Right cardiac atrium (tissue), 5 donors: ENCODE results near the gene DHX58. TPM values are rescaled to one million over a fixed set of nuclear protein-coding genes. Genes with fewer than 3 reads are reported as not detected.

ENCODE experiments used
- ATAC-seq, 2 donors: fragments of 200-7000 bp; cut with Tn5 transposase; one replicate each; pipeline versions ENCODE4 v1.8.0 to v1.9.1; 2020; ENCODE audit warnings: moderate library complexity in 2 of 2, mild to moderate bottlenecking in 1 of 2
- DNase-seq, 3 donors: peaks; one replicate each; pipeline ENCODE4 v3.0.0-alpha.2; 2020
- H3K27ac ChIP-seq: one replicate; pipeline ENCODE4 v1.5.1; 2013; ENCODE audit warnings: mild to moderate bottlenecking, low read length, control low read depth, moderate library complexity
- H3K27me3 ChIP-seq: one replicate; pipeline ENCODE4 v1.6.1; 2013; ENCODE audit not compliant: control insufficient read depth, insufficient read depth
- H3K4me1 ChIP-seq: one replicate; pipeline ENCODE4 v1.6.1; 2013; ENCODE audit warnings: low read length; ENCODE audit not compliant: control insufficient read depth, insufficient read depth
- H3K4me3 ChIP-seq: one replicate; pipeline ENCODE4 v1.5.1; 2013; ENCODE audit warnings: low read length, control low read depth
- H3K9me3 ChIP-seq: one replicate; pipeline ENCODE4 v1.6.1; 2013; ENCODE audit warnings: low read length; ENCODE audit not compliant: control insufficient read depth
- WGBS: extraction: QIAGEN DNeasy Blood & Tissue Kit; methylation state at CpG from one replicate; pipeline ENCODE4 v1.1.7; 2013; 5-methylcytosine and 5-hydroxymethylcytosine counted together
- intact Hi-C, 4 donors: fragments of 100-400 bp; cut with DNase I; formaldehyde crosslinking; loops; one replicate each; pipeline versions ENCODE4 v1.11.0 to v1.14.0; 2022 to 2023
- polyA plus RNA-seq: library from polyadenylated mRNA; stranded (reverse); fragments of 200-250 nt; gene quantifications from one replicate; pipeline ENCODE4 v1.2.3, GENCODE V29; 2013
- total RNA-seq, 4 donors: library from RNA; stranded (reverse); fragmentation: NEBNext Ultra II Directional; extraction: Animal tissue kit (Norgen Biotek cat#: 25700); gene quantifications; one replicate each; pipeline ENCODE4 v1.2.1, GENCODE V29; 2021
- donor health status: healthy with polysubstance abuse.
- donor health status: DM: no; HTN: yes; CAD: no.
- donor health status: DM: no; HTN: no; CAD: no.
- donor health status: DM: no; HTN: yes; CAD: no; lungs with severe emphysema.
- donor health status: DM: yes; HTN: yes; CAD: no.

Gene DHX58
- total and polyA plus RNA-seq, 5 donors, result 5.4 to 8.0 (median 6.5) TPM

DNA sequence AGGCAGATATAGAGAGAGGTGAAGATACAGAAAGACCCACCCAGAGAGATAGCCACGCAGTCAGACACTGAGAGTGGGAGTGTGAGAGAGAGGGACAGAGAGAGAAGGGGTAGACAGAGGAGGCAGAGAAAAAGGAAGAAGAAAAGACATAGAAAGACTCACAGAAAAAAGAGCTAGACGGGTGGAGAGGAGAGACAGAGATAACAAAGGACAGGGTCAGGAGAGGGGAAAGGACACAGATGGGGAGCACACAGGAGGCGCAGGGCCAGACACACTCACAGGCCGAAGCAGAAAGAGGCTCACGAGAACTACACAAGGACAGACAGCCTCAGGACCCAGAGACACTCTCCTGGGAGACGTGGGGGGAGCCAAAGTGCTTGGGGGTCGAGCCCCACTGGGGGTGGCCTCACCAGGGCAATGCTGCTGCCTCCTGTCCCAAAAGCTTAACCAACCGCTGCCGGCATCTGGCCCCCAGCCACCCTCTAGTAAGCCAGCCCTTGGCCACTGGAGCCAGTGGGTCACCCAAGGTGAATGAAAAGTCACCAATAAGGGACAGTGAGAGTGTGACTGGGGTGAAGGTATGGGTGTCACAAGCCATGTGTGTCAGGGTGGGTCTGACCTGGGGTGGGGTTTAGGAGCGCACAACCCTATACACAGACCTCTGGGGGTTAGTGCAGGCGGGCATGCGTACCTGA, 18.0 kb downstream of the DHX58 start:
- Histone ChIP-seq H3K27me3 (no peaks in the 10 kb centered on the region), H3K4me1 (no peaks in the 10 kb centered on the region), H3K9me3 (no peaks in the 10 kb centered on the region), H3K27ac (no peak overlapping the region), H3K4me3 (no peak overlapping the region)
- DNase-seq, result no peak
- WGBS, result 83% methylated on average over 12 of the region's 12 CpGs
- ATAC-seq, result no peak
- intact Hi-C loops, result no loop called here

DNA sequence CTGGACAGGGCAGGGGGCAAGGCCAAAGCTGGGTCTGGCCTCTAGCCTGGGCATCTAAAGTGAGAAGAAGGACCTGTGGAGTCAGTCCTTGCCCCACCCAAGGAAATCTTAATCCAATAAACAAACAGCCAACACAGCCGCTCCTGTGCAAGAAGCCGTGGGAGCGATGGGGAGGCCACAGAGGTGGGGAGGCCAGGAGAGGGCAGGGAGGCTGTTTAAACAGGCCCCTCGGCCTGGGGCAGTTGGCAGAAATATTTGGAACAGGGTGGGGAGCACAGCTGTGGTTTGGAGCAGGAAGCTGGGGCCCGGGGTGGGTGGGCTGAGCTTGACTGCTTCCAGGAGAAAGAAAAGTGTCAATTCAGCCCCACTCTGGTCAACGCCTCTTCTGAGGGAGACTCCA, 19.6 kb downstream of the DHX58 start:
- ATAC-seq, result no peak
- H3K27me3 ChIP-seq, result no peaks in the 10 kb centered on the region
- 63% methylated on average over 6 of the region's 6 CpGs for WGBS
- H3K27ac ChIP-seq, result no peak overlapping the region
- intact Hi-C loops, result no loop called here
- no peaks in the 10 kb centered on the region for H3K9me3 ChIP-seq
- H3K4me1 ChIP-seq, result no peaks in the 10 kb centered on the region
- peak in 1 of 3 donors; percentile 32 for DNase-seq
- no peak overlapping the region for H3K4me3 ChIP-seq

DNA sequence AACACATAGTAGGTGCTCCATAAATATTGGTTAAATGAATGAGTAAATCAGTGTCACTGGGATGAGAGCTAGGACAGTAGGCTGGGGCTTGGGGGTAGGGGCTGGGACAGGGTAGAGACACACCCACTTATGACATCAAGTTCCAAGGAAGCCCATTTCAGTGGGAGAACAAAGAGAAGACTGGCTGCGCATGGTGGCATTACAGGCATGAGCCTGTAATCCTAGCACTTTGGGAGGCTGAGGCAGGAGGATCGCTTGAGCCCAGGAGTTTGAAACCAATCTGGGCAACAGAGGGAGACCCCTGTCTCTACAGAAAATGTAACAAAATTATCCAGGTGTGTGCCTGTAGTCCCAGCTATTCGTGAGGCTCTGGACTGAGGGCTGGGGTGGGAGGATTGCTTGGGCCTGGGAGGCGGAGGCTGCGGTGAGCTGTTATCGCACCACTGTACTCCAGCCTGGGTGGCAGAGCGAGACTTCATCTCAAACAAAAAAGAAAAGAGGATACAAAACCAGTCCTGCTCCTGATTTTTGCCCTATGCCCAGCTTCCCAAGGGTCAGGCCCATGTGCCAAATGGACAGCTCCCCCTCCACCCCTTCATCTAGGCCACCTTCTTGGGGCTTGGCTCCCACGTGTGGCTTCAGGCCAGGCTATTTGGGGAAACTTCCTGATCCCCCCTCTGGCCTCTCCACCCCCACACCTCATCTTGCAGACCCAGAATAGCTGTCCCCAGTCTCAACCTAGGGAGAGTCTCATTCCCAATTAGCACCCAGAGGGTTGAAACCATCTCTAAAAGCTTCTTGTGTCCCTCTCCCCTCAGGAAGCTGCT, 21.3 kb downstream of the DHX58 start:
- no peak for ATAC-seq
- Histone ChIP-seq H3K27me3 (no peaks in the 10 kb centered on the region), H3K4me1 (no peaks in the 10 kb centered on the region), H3K4me3 (no peak overlapping the region), H3K27ac (no peak overlapping the region), H3K9me3 (no peaks in the 10 kb centered on the region)
- DNase-seq, result no peak
- intact Hi-C loops, result no loop called here
- 86% methylated on average over 8 of the region's 8 CpGs for WGBS

DNA sequence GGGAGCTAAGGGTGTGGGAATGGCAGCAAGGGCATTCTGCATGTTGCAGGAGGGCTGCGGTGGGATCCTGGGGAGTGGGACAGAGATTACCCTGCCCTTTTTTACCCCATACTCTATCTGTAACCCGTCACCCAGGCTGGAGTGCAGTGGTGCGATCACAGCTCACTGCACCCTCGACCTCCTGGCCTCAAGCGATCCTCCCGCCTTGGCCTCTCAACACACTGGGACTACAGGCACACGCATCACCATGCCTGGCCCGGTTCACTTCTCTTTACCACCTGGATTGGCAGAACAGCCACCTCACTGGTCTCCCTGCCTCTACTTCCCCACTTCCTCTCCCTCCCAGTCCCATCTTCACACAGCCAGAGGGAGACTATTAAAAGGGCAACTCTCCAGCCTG, 23.8 kb downstream of the DHX58 start:
- DNase-seq (no peak), ATAC-seq (no peak)
- Histone ChIP-seq H3K9me3 (no peaks in the 10 kb centered on the region), H3K27ac (no peak overlapping the region), H3K4me1 (no peaks in the 10 kb centered on the region), H3K27me3 (no peaks in the 10 kb centered on the region), H3K4me3 (no peak overlapping the region)
- intact Hi-C loops, result no loop called here
- 91% methylated on average over 8 of the region's 8 CpGs for WGBS

GRCh38 chr17:42087736-42088705, 24.5 kb downstream of the DHX58 start:
- Histone ChIP-seq H3K4me1 (no peaks in the 10 kb centered on the region), H3K9me3 (no peaks in the 10 kb centered on the region), H3K4me3 (no peak overlapping the region), H3K27ac (no peak overlapping the region), H3K27me3 (no peaks in the 10 kb centered on the region)
- ATAC-seq (no peak), DNase-seq (no peak)
- intact Hi-C loops, result no loop called here
- 60% methylated on average over 20 of the region's 20 CpGs for WGBS

- 76% methylated on average over 7 of the region's 7 CpGs for WGBS
- H3K4me1 ChIP-seq, result no peaks in the 10 kb centered on the region
- intact Hi-C loops, result no loop called here
Observed at GRCh38 chr17:42087042-42087701, 25.3 kb downstream of the DHX58 start.

GRCh38 chr17:42081516-42082129, 30.9 kb downstream of the DHX58 start:
- intact Hi-C loops, result no loop called here

More at GRCh38 chr17:42087042-42087701, 25.3 kb downstream of the DHX58 start:
- Histone ChIP-seq H3K27ac (no peak overlapping the region), H3K4me3 (no peak overlapping the region), H3K27me3 (no peaks in the 10 kb centered on the region), H3K9me3 (no peaks in the 10 kb centered on the region)
- no peak for DNase-seq
- ATAC-seq, result no peak

GRCh38 chr17:42079541-42079940, 33.0 kb downstream of the DHX58 start:
- ATAC-seq, result no peak
- DNase-seq, result no peak
- WGBS, result 59% methylated on average over 2 of the region's 2 CpGs
- intact Hi-C loops, result no loop called here
- no peak overlapping the region for H3K4me3 ChIP-seq
- no peak overlapping the region for H3K27ac ChIP-seq
- H3K27me3 ChIP-seq, result no peaks in the 10 kb centered on the region
- H3K9me3 ChIP-seq, result no peaks in the 10 kb centered on the region
- peaks cover 2% of the 10 kb centered on the region for H3K4me1 ChIP-seq

More at GRCh38 chr17:42081516-42082129, 30.9 kb downstream of the DHX58 start:
- ATAC-seq (no peak), DNase-seq (no peak)
- H3K4me3 ChIP-seq, result no peak overlapping the region
- H3K4me1 ChIP-seq, result peaks cover 2% of the 10 kb centered on the region
- no peaks in the 10 kb centered on the region for H3K9me3 ChIP-seq
- no peak overlapping the region for H3K27ac ChIP-seq
- no peaks in the 10 kb centered on the region for H3K27me3 ChIP-seq
- WGBS, result 85% methylated on average over 9 of the region's 9 CpGs

DNA sequence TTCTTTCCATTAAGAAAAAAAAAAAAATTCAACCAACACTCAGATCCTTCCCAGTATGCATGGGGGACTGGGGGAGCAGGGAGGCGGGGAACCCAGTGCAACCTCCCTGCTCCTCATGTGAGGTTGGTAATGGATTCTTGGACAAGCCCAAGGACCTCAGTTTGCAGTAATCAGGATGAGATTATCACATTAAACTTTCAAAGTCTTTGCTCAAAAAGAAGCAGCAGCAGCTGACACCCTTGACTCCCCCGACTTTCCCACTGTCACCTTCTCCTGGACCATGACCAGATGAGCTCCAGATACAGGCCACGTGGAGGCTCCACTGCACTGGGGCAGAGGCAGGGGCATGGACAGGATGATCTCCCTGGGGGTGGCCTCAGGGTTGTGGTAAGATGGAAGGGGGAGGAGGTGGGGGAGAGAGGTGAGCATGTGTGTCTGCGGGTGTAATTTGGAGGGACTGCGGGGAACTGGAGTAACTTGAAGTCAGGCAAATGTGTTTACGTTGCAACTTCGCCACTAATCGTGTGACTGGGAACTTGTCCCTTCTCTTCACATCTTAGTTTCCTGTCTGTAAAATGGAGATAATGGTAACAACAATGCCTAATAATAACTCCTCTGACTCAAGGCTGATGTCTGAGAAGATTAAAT, 34.0 kb downstream of the DHX58 start:
- H3K27me3 ChIP-seq, result no peaks in the 10 kb centered on the region
- H3K4me1 ChIP-seq, result peaks cover 2% of the 10 kb centered on the region
- H3K27ac ChIP-seq, result no peak overlapping the region
- H3K9me3 ChIP-seq, result no peaks in the 10 kb centered on the region
- intact Hi-C loops, result no loop called here
- no peak overlapping the region for H3K4me3 ChIP-seq
- DNase-seq (no peak), ATAC-seq (no peak)
- WGBS, result 45% methylated on average over 8 of the region's 8 CpGs

DNA sequence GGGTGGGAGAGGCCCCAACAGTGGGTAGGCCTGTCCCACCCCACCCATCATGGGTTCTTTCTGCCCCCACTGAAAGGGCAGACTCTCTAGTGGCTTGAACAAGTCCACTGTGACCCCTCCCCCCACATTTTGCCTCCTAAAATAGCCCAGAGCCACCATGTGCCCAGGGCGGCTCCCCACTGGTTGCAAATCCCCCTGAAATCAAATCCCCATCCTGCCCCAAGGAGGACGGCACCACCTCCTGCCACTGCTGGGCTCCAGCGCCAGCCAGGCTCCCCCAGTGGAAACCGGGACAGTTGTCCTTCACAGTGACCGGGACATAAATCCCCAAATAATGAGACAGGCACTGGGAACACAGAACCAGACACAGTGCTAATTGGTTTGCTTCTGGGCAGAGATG, 34.8 kb downstream of the DHX58 start:
- 90% methylated on average over 5 of the region's 5 CpGs for WGBS
- no peak for ATAC-seq
- Histone ChIP-seq H3K27ac (no peak overlapping the region), H3K4me3 (no peak overlapping the region), H3K4me1 (peaks cover 2% of the 10 kb centered on the region), H3K27me3 (no peaks in the 10 kb centered on the region), H3K9me3 (no peaks in the 10 kb centered on the region)
- intact Hi-C loops, result no loop called here
- no peak for DNase-seq
